B cell (primary cell): ENCODE data around the gene XYLT1. TPM values are rescaled to one million over a fixed set of nuclear protein-coding genes. Genes with fewer than 3 reads are reported as not detected.

Experiments used
- ATAC-seq: fragments of 200-7000 bp; cut with Tn5 transposase; one replicate; pipeline ENCODE4 v1.10.0; 2021; ENCODE audit warnings: low read depth, mild to moderate bottlenecking, moderate number of reproducible peaks, moderate library complexity
- CTCF ChIA-PET: fragments of 350-600 bp; sonication (Branson Sonifier 250); formaldehyde crosslinking; loops from one replicate; lab custom pipeline; 2021; ENCODE audit warnings: antibody characterized with exemption, inconsistent platforms; lab: Charles Lee
- POLR2A ChIA-PET: fragments of 350-600 bp; sonication (Branson Sonifier 250); formaldehyde crosslinking; loops from one replicate; lab custom pipeline; 2021; ENCODE audit warnings: antibody characterized with exemption; lab: Charles Lee
- DNase-seq: peaks from one replicate; pipeline ENCODE4 v3.0.0; 2013
- H2AFZ ChIP-seq: 2 replicates; pipeline ENCODE4 v1.6.1; 2012; ENCODE audit warnings: mild to moderate bottlenecking, low read depth, low read length; ENCODE audit not compliant: insufficient read depth, poor library complexity, severe bottlenecking
- H3K27ac ChIP-seq, 2 donors: 1 replicate in 1 of 2; 2 replicates in 1 of 2; pipeline ENCODE4 v1.5.1; 2012 to 2013; ENCODE audit warnings: low read length in 2 of 2, mild to moderate bottlenecking in 2 of 2, moderate library complexity in 1 of 2
- H3K27me3 ChIP-seq, 4 experiments: fragments of 200-600 bp in 1 of 4; sonication (generic) in 1 of 4; replicated peaks in 1 of 4; 1 replicate in 2 of 4; 2 replicates in 2 of 4; pipeline versions ENCODE4 v1.6.1 to v1.7.0; 2013 to 2016; ENCODE audit warnings: low read length in 3 of 4, mild to moderate bottlenecking in 2 of 4, mixed read lengths in 1 of 4, moderate library complexity in 1 of 4; ENCODE audit not compliant: insufficient read depth in 4 of 4, control insufficient read depth in 3 of 4; ENCODE audit errors: control extremely low read depth in 1 of 4
- H3K36me3 ChIP-seq, 2 experiments: replicated peaks in 1 of 2; 1 replicate in 1 of 2; 2 replicates in 1 of 2; pipeline versions ENCODE4 v1.6.1 to v1.7.1; 2013; ENCODE audit warnings: low read length in 1 of 2; ENCODE audit not compliant: insufficient read depth in 2 of 2, control insufficient read depth in 1 of 2; ENCODE audit errors: control extremely low read depth in 1 of 2, extremely low read depth in 1 of 2
- H3K4me1 ChIP-seq, 2 donors: fragments of 200-600 bp in 1 of 2; sonication (generic) in 1 of 2; 1 replicate in 1 of 2; 2 replicates in 1 of 2; pipeline versions ENCODE4 v1.5.1 to v1.6.1; 2013 to 2017; ENCODE audit warnings: low read length in 2 of 2; ENCODE audit not compliant: control insufficient read depth in 2 of 2, insufficient read depth in 2 of 2
- H3K4me2 ChIP-seq: replicated peaks from 2 replicates; pipeline ENCODE3; 2012; ENCODE audit warnings: mild to moderate bottlenecking, low read depth, low read length; ENCODE audit not compliant: poor library complexity, severe bottlenecking
- H3K4me3 ChIP-seq, 5 experiments: fragments of 200-600 bp in 1 of 5; sonication (generic) in 1 of 5; 1 replicate in 3 of 5; 2 replicates in 2 of 5; pipeline versions ENCODE4 v1.5.1 to v1.7.0; 2011 to 2016; ENCODE audit warnings: low read length in 4 of 5, mild to moderate bottlenecking in 4 of 5, low read depth in 2 of 5, control low read depth in 1 of 5, moderate library complexity in 1 of 5; ENCODE audit not compliant: insufficient read depth in 1 of 5; ENCODE audit errors: control extremely low read depth in 1 of 5, extremely low read depth in 1 of 5
- H3K79me2 ChIP-seq: fragments of 200-600 bp; sonication (generic); one replicate; pipeline ENCODE4 v1.6.0; 2016; ENCODE audit warnings: low read length; ENCODE audit not compliant: control insufficient read depth, insufficient read depth
- H3K9ac ChIP-seq: fragments of 200-600 bp; sonication (generic); 2 replicates; pipeline ENCODE4 v1.6.1; 2017; ENCODE audit warnings: mild to moderate bottlenecking, low read length, moderate library complexity
- H3K9me3 ChIP-seq, 3 donors: one replicate each; pipeline versions ENCODE4 v1.6.1 to v1.7.1; 2013; ENCODE audit warnings: low read length in 2 of 3; ENCODE audit not compliant: control insufficient read depth in 2 of 3, insufficient read depth in 1 of 3; ENCODE audit errors: control extremely low read depth in 1 of 3
- H4K20me1 ChIP-seq: 2 replicates; pipeline ENCODE4 v1.6.0; 2012; ENCODE audit warnings: mild to moderate bottlenecking, low read length; ENCODE audit not compliant: insufficient read depth, control insufficient read depth, poor library complexity, severe bottlenecking
- H3K27ac Mint-ChIP-seq: one replicate; pipeline ENCODE4 v1.8.0; 2021; ENCODE audit warnings: mixed read lengths
- H3K27me3 Mint-ChIP-seq: one replicate; pipeline ENCODE4 v1.8.0; 2021; ENCODE audit warnings: mixed read lengths
- H3K4me1 Mint-ChIP-seq: one replicate; pipeline ENCODE4 v1.8.0; 2021; ENCODE audit warnings: mixed read lengths
- H3K4me3 Mint-ChIP-seq: one replicate; pipeline ENCODE4 v1.8.0; 2021; ENCODE audit warnings: mixed read lengths
- H3K9me3 Mint-ChIP-seq: one replicate; pipeline ENCODE4 v1.8.0; 2022; ENCODE audit warnings: mixed read lengths; ENCODE audit not compliant: insufficient read depth
- EZH2 ChIP-seq: IDR thresholded peaks from 2 replicates; pipeline ENCODE4 v1.6.1; 2012; ENCODE audit warnings: borderline replicate concordance, low read depth, mild to moderate bottlenecking, moderate library complexity, low read length; ENCODE audit not compliant: insufficient read depth, poor library complexity, severe bottlenecking
- WGBS: methylation state at CpG from one replicate; pipeline ENCODE4 v1.1.5; 2013; ENCODE audit warnings: missing lambda C conversion rate; ENCODE audit not compliant: insufficient coverage; 5-methylcytosine and 5-hydroxymethylcytosine counted together
- intact Hi-C: fragments of 100-400 bp; cut with micrococcal nuclease; formaldehyde crosslinking; loops from one replicate; pipeline ENCODE4 v1.10.0; 2022
- polyA plus RNA-seq: library from polyadenylated mRNA; depleted of rRNA; stranded (reverse); fragments of >200 nt; gene quantifications from 2 replicates; pipeline ENCODE4 v1.2.3, GENCODE V29; 2012
- total RNA-seq, 2 donors: library from RNA; stranded (reverse); fragments of 120-200 nt in 1 of 2; gene quantifications; 1 replicate in 1 of 2; 2 replicates in 1 of 2; pipeline versions ENCODE4 v1.2.3 to v1.2.4, GENCODE V29; 2013 to 2022
- TF ChIP-seq, protein P1 (sequence below): fragments of 200-600 bp; IDR thresholded peaks from one replicate; pipeline ENCODE4 v1.8.0; 2022; ENCODE audit warnings: antibody characterized with exemption, mild to moderate bottlenecking

The XYLT1 gene
- total and polyA plus RNA-seq, 2 donors (not counting 1 experiment from before 2014, with no cell fraction given) = 8.7 to 59.6 TPM

DNA sequence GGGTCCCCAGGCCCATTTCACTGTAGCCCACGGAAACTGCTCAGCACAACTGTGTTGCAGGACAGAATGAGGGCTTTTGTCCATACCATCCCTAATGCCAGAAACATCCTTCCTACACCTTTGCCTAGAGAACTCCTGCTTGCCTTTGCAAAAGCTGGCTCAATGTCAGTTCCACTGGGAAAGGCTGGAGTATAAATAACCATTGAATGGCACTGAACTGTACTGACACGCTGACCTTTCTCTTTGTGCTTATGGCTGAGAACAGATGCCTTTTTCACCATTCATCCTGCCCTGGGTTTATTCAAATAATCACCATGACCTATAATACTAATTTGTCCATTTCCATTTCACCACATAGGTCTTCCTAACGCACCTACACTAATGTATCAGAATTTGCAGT lies 300.3 kb downstream of the XYLT1 start:
- Histone ChIP-seq H3K4me1 (peaks cover 16 to 22% of the 10 kb centered on the region in 2 donors), H3K9me3 (peaks cover 0 to 2% (median 0%) of the 10 kb centered on the region in 3 donors), H3K9ac (no peak overlapping the region), H3K4me2 (no peak overlapping the region), H3K4me3 (no peak overlapping the region), H2AFZ (no peak overlapping the region), H3K27me3 (no peaks in the 10 kb centered on the region), H3K36me3 (no peaks in the 10 kb centered on the region), H3K79me2 (peaks cover 12% of the 10 kb centered on the region), H3K27ac (no peak overlapping the region), H4K20me1 (no peaks in the 10 kb centered on the region)
- 95% methylated on average over 2 of the region's 3 CpGs for WGBS
- TF ChIP-seq, protein P1, sequence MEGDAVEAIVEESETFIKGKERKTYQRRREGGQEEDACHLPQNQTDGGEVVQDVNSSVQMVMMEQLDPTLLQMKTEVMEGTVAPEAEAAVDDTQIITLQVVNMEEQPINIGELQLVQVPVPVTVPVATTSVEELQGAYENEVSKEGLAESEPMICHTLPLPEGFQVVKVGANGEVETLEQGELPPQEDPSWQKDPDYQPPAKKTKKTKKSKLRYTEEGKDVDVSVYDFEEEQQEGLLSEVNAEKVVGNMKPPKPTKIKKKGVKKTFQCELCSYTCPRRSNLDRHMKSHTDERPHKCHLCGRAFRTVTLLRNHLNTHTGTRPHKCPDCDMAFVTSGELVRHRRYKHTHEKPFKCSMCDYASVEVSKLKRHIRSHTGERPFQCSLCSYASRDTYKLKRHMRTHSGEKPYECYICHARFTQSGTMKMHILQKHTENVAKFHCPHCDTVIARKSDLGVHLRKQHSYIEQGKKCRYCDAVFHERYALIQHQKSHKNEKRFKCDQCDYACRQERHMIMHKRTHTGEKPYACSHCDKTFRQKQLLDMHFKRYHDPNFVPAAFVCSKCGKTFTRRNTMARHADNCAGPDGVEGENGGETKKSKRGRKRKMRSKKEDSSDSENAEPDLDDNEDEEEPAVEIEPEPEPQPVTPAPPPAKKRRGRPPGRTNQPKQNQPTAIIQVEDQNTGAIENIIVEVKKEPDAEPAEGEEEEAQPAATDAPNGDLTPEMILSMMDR = no peak
- TF ChIP-seq EZH2 = no peak
- H3K9me3 Mint-ChIP-seq = no peaks in the 10 kb centered on the region
- POLR2A ChIA-PET = no interaction called here
- DNase-seq = no peak
- H3K4me3 Mint-ChIP-seq = no peak overlapping the region
- no peak overlapping the region for H3K27ac Mint-ChIP-seq
- no peaks in the 10 kb centered on the region for H3K27me3 Mint-ChIP-seq
- intact Hi-C loops = no loop called here
- CTCF ChIA-PET = interaction anchor here (1.1 to 1.4 kb wide), 2 partner anchors 12 to 409 kb away, joined by 3 read pairs; no protein-coding TSS in a partner anchor
- ATAC-seq = no peak
- H3K4me1 Mint-ChIP-seq = peaks cover 34% of the 10 kb centered on the region

- Mint-ChIP-seq H3K4me1 (peaks cover 40% of the 10 kb centered on the region), H3K27ac (no peak overlapping the region), H3K4me3 (no peak overlapping the region), H3K27me3 (no peaks in the 10 kb centered on the region), H3K9me3 (no peaks in the 10 kb centered on the region)
- DNase-seq = no peak
- Histone ChIP-seq H3K4me2 (no peak overlapping the region), H3K4me3 (no peak overlapping the region), H3K79me2 (peaks cover 17% of the 10 kb centered on the region), H3K27me3 (no peaks in the 10 kb centered on the region), H3K9me3 (no peaks in the 10 kb centered on the region), H3K36me3 (no peaks in the 10 kb centered on the region), H3K9ac (no peak overlapping the region), H4K20me1 (no peaks in the 10 kb centered on the region), H3K4me1 (peaks cover 28 to 33% of the 10 kb centered on the region in 2 donors), H3K27ac (no peak overlapping the region), H2AFZ (no peak overlapping the region)
- WGBS = 100% methylated on average over 3 of the region's 5 CpGs
- no peak for ATAC-seq
- no peak for TF ChIP-seq EZH2
- ChIA-PET POLR2A (no interaction called here), CTCF (no interaction called here)
- intact Hi-C loops = no loop called here
These were observed 302.6 kb downstream of the XYLT1 start for GRCh38 chr16:17168181-17168580.
